HCT116 (cell line): Measurements from ENCODE around the gene TRIM24. TPM values are rescaled to one million over a fixed set of nuclear protein-coding genes. Genes with fewer than 3 reads are reported as not detected.

ENCODE experiments used
- ATAC-seq: fragments of 200-7000 bp; cut with Tn5 transposase; 2 replicates; pipeline ENCODE4 v1.9.1; 2020; ENCODE audit warnings: mild to moderate bottlenecking, moderate library complexity
- BruUV-seq: library from RNA; stranded (reverse); fragments of 400-500 nt; replicated peaks from 2 replicates; lab custom pipeline; 2021; lab: Mats Ljungman, UMichigan
- CTCF ChIA-PET: fragments of 300-600 bp; sonication (Branson Sonifier 250); formaldehyde crosslinking; loops from one replicate; lab custom pipeline; 2021; ENCODE audit warnings: antibody characterized with exemption; lab: Charles Lee
- POLR2A ChIA-PET: fragments of 300-600, 350-600 bp; sonication (Branson Sonifier 250); formaldehyde crosslinking; loops from one replicate; lab custom pipeline; 2021; ENCODE audit warnings: antibody characterized with exemption; lab: Charles Lee
- RAD21 ChIA-PET, 2 experiments: fragments of 300-600 bp; sonication (Branson Sonifier 250); formaldehyde crosslinking; loops; one replicate each; lab custom pipeline; 2023; ENCODE audit warnings: low total read pairs in 2 of 2; ENCODE audit not compliant: uncharacterized antibody in 2 of 2, unreplicated experiment in 2 of 2, low non-redundant PET in 1 of 2; lab: Charles Lee
- DNase-seq: peaks from one replicate; pipeline ENCODE4 v3.0.0-alpha.2; 2010; ENCODE audit warnings: low read depth, low spot score
- H2AFZ ChIP-seq: fragments of 200-600 bp; shearing (Covaris generic), sonication (generic); 2 replicates; pipeline ENCODE4 v1.6.1; 2017; ENCODE audit warnings: low read depth, mixed run types, mixed read lengths, antibody characterized with exemption, low read length; ENCODE audit not compliant: poor library complexity, severe bottlenecking
- H3K27ac ChIP-seq: 2 replicates; pipeline ENCODE4 v1.5.1; 2012; ENCODE audit warnings: low read depth, low read length
- H3K27me3 ChIP-seq: fragments of 200-600 bp; sonication (generic); 2 replicates; pipeline ENCODE4 v1.6.1; 2016; ENCODE audit warnings: mixed run types, low read length, mixed read lengths; ENCODE audit not compliant: insufficient read depth
- H3K36me3 ChIP-seq, 2 experiments: fragments of 200-500 bp in 1 of 2; fragments of 200-600 bp in 1 of 2; sonication (Bioruptor generic) in 1 of 2; sonication (generic) in 1 of 2; 2 replicates each; pipeline versions ENCODE4 v1.5.1 to v1.6.1; 2014 to 2016; ENCODE audit warnings: low read length in 2 of 2, inconsistent platforms in 1 of 2, mixed read lengths in 1 of 2, mixed run types in 1 of 2; ENCODE audit not compliant: insufficient read depth in 2 of 2, control insufficient read depth in 1 of 2
- H3K4me1 ChIP-seq, 2 experiments: fragments of 200-600 bp in 1 of 2; sonication (generic) in 1 of 2; 2 replicates each; pipeline versions ENCODE4 v1.5.1 to v1.6.1; 2012 to 2017; ENCODE audit warnings: low read length in 2 of 2, inconsistent platforms in 1 of 2, mild to moderate bottlenecking in 1 of 2, mixed read lengths in 1 of 2, mixed run types in 1 of 2, moderate library complexity in 1 of 2; ENCODE audit not compliant: insufficient read depth in 2 of 2, control insufficient read depth in 1 of 2
- H3K4me2 ChIP-seq: fragments of 200-600 bp; sonication (generic); 2 replicates; pipeline ENCODE4 v1.6.1; 2017; ENCODE audit warnings: mixed run types, low read length, mixed read lengths
- H3K4me3 ChIP-seq, 2 experiments: fragments of 200-600 bp in 1 of 2; sonication (generic) in 1 of 2; replicated peaks in 1 of 2; 2 replicates each; pipeline ENCODE4 v1.5.1; 2011 to 2016; ENCODE audit warnings: low read length in 2 of 2, control low read depth in 1 of 2, low read depth in 1 of 2, mild to moderate bottlenecking in 1 of 2, mixed read lengths in 1 of 2, mixed run types in 1 of 2
- H3K79me2 ChIP-seq: fragments of 200-600 bp; sonication (generic); 2 replicates; pipeline ENCODE4 v1.6.1; 2017; ENCODE audit warnings: mild to moderate bottlenecking, mixed run types, low read length, moderate library complexity, mixed read lengths; ENCODE audit not compliant: insufficient read depth
- H3K9ac ChIP-seq: fragments of 200-600 bp; sonication (generic); 2 replicates; pipeline ENCODE4 v1.6.1; 2016; ENCODE audit warnings: low read length, mixed read lengths
- H3K9me2 ChIP-seq: fragments of 200-600 bp; sonication (generic), shearing (Covaris generic); 2 replicates; pipeline ENCODE4 v1.6.1; 2017; ENCODE audit warnings: mixed run types, mild to moderate bottlenecking, moderate library complexity; ENCODE audit not compliant: insufficient read depth
- H3K9me3 ChIP-seq, 2 experiments: fragments of 200-500 bp in 1 of 2; fragments of 200-600 bp in 1 of 2; sonication (Bioruptor generic) in 1 of 2; sonication (generic) in 1 of 2; 2 replicates each; pipeline ENCODE4 v1.6.1; 2014 to 2017; ENCODE audit warnings: low read length in 2 of 2, mixed read lengths in 2 of 2, inconsistent platforms in 1 of 2, low read depth in 1 of 2, mild to moderate bottlenecking in 1 of 2, mixed run types in 1 of 2, moderate library complexity in 1 of 2; ENCODE audit not compliant: control insufficient read depth in 1 of 2, insufficient read depth in 1 of 2
- H4K20me1 ChIP-seq: fragments of 200-600 bp; sonication (generic), shearing (Covaris generic); 2 replicates; pipeline ENCODE4 v1.6.1; 2017; ENCODE audit warnings: mixed run types, mild to moderate bottlenecking, moderate library complexity; ENCODE audit not compliant: insufficient read depth
- CBX3 ChIP-seq: IDR thresholded peaks from 2 replicates; pipeline ENCODE4 v1.6.1; 2012; ENCODE audit warnings: low read depth
- CTCF ChIP-seq, 3 experiments: fragments of 200-600 bp in 1 of 3; sonication (generic) in 1 of 3; IDR thresholded peaks in 2 of 3; conservative IDR thresholded peaks in 1 of 3; 2 replicates each; pipeline ENCODE4 v1.5.1; 2012 to 2017; ENCODE audit warnings: low read depth in 2 of 3, low read length in 2 of 3, antibody characterized with exemption in 1 of 3, borderline replicate concordance in 1 of 3, control low read depth in 1 of 3, mild to moderate bottlenecking in 1 of 3, mixed read lengths in 1 of 3, mixed run types in 1 of 3, moderate library complexity in 1 of 3; ENCODE audit not compliant: insufficient read depth in 1 of 3
- EGR1 ChIP-seq: IDR thresholded peaks from 2 replicates; pipeline ENCODE4 v1.6.1; 2012; ENCODE audit warnings: low read depth
- ELF1 ChIP-seq: IDR thresholded peaks from 2 replicates; pipeline ENCODE4 v1.6.1; 2012; ENCODE audit warnings: low read depth, borderline replicate concordance
- EZH2 ChIP-seq: fragments of 200-600 bp; sonication (generic); IDR thresholded peaks from 2 replicates; pipeline ENCODE4 v1.6.1; 2017; ENCODE audit warnings: antibody characterized with exemption, mixed run types
- FOSL1 ChIP-seq: IDR thresholded peaks from 2 replicates; pipeline ENCODE4 v1.6.1; 2012; ENCODE audit warnings: low read depth
- JUND ChIP-seq: IDR thresholded peaks from 2 replicates; pipeline ENCODE4 v1.6.1; 2012
- POLR2A ChIP-seq: IDR thresholded peaks from 2 replicates; pipeline ENCODE4 v1.7.0; 2011; ENCODE audit warnings: borderline replicate concordance; ENCODE audit not compliant: insufficient read depth, insufficient read length; ENCODE audit errors: extremely low read depth
- POLR2AphosphoS5 ChIP-seq: IDR thresholded peaks from 2 replicates; pipeline ENCODE4 v1.6.1; 2011; ENCODE audit warnings: mild to moderate bottlenecking, low read depth, low read length, moderate library complexity
- RAD21 ChIP-seq: IDR thresholded peaks from 2 replicates; pipeline ENCODE4 v1.6.1; 2012; ENCODE audit warnings: low read depth, mild to moderate bottlenecking
- SIN3A ChIP-seq: IDR thresholded peaks from 2 replicates; pipeline ENCODE4 v1.6.1; 2012; ENCODE audit warnings: low read depth
- SP1 ChIP-seq: IDR thresholded peaks from 2 replicates; pipeline ENCODE4 v1.6.1; 2012; ENCODE audit warnings: low read depth
- SRF ChIP-seq: IDR thresholded peaks from 2 replicates; pipeline ENCODE4 v1.6.1; 2012; ENCODE audit warnings: low read depth
- TCF7L2 ChIP-seq: IDR thresholded peaks from 2 replicates; pipeline ENCODE4 v1.7.0; 2011; ENCODE audit warnings: borderline replicate concordance, inconsistent platforms; ENCODE audit not compliant: insufficient read depth, insufficient read length; ENCODE audit errors: extremely low read depth
- YY1 ChIP-seq: IDR thresholded peaks from 2 replicates; pipeline ENCODE4 v1.6.1; 2011; ENCODE audit warnings: low read length, low read depth, moderate library complexity, mild to moderate bottlenecking; ENCODE audit not compliant: insufficient replicate concordance; ENCODE audit errors: extremely low read depth
- ZFX ChIP-seq: fragments of 450-650 bp; IDR thresholded peaks from 2 replicates; pipeline ENCODE4 v1.6.1; 2017
- ZNF274 ChIP-seq: fragments of 200-500 bp; sonication (Bioruptor generic); IDR thresholded peaks from 2 replicates; pipeline ENCODE4 v1.6.1; 2014; ENCODE audit warnings: mild to moderate bottlenecking, low read depth, low read length, inconsistent platforms
- intact Hi-C: fragments of 100-400 bp; cut with micrococcal nuclease; formaldehyde crosslinking; loops from 2 replicates; pipeline ENCODE4 v1.10.0; 2022
- total RNA-seq: library from RNA; stranded (reverse); gene quantifications from one replicate; pipeline ENCODE4 v1.2.1, GENCODE V29; 2021; ENCODE audit not compliant: unreplicated experiment

Gene TRIM24
- total RNA-seq, 1 experiment from 2014 or later, result 12.8 TPM

GRCh38 chr7:138626846-138627245 lies 166.8 kb downstream of the TRIM24 start:
- H3K4me3 ChIP-seq, result no peak overlapping the region
- intact Hi-C loops, result no loop called here
- no peak overlapping the region for H3K9ac ChIP-seq
- ChIA-PET POLR2A (no interaction called here), CTCF (no interaction called here), RAD21 (no interaction called here)
- no peaks in the 10 kb centered on the region for H3K9me2 ChIP-seq
- H4K20me1 ChIP-seq, result no peaks in the 10 kb centered on the region
- DNase-seq (no peak), ATAC-seq (no peak)
- no peaks in the 10 kb centered on the region for H3K36me3 ChIP-seq
- no peaks in the 10 kb centered on the region for H3K9me3 ChIP-seq
- no peaks in the 10 kb centered on the region for H3K79me2 ChIP-seq
- no peak overlapping the region for H2AFZ ChIP-seq
- H3K27me3 ChIP-seq, result no peaks in the 10 kb centered on the region
- no peak overlapping the region for H3K27ac ChIP-seq
- no peaks in the 10 kb centered on the region for H3K4me1 ChIP-seq
- TF ChIP-seq SIN3A (no peak), ZNF274 (no peak), CBX3 (no peak), SRF (no peak), POLR2AphosphoS5 (no peak), YY1 (no peak), EGR1 (no peak), RAD21 (no peak), FOSL1 (no peak), ZFX (no peak), CTCF (IDR thresholded peaks at IDR 0.05 in 2 of 3, conservative IDR thresholded peaks at IDR 0.05 in 1 of 3; ENCODE audit: borderline replicate concordance in 1 of 3, insufficient read depth in 1 of 3, low read depth in 2 of 3, low read length in 2 of 3) (no peak), TCF7L2 (no peak), ELF1 (no peak), JUND (no peak), POLR2A (no peak), EZH2 (no peak), SP1 (no peak)
- no peak overlapping the region for H3K4me2 ChIP-seq
- BruUV-seq, result no TSS peak
